A549 (cell line): Measurements from ENCODE around the gene GORASP1. TPM values are rescaled to one million over a fixed set of nuclear protein-coding genes. Genes with fewer than 3 reads are reported as not detected.
A peak's percentile ranks its signal among the peaks of the same experiment; 100 is the strongest.

Experiments used
- ATAC-seq, 2 experiments: fragments of 200-7000 bp in 1 of 2; fragments of >200 bp in 1 of 2; cut with Nextera tagmentation in 1 of 2; cut with Tn5 transposase in 1 of 2; 3 replicates each; pipeline versions ENCODE4 v1.8.0 to v1.9.1; 2018 to 2020; ENCODE audit warnings: mild to moderate bottlenecking in 1 of 2, moderate library complexity in 1 of 2
- CTCF ChIA-PET: fragments of 300-600 bp; sonication (Branson Sonifier 250); formaldehyde crosslinking; extraction: SDS; loops from one replicate; lab custom pipeline; 2021; ENCODE audit warnings: antibody characterized with exemption, inconsistent platforms; lab: Yijun Ruan, JAX
- POLR2A ChIA-PET: fragments of 350-600 bp; formaldehyde crosslinking; extraction: SDS; loops from one replicate; lab custom pipeline; 2021; ENCODE audit warnings: antibody characterized with exemption, inconsistent platforms; lab: Yijun Ruan, JAX
- DNase-seq, 2 experiments: peaks; one replicate each; pipeline versions ENCODE4 v3.0.0 to v3.0.0-alpha.2; 2011 to 2016; ENCODE audit warnings: low read depth in 1 of 2, low spot score in 1 of 2
- FAIRE-seq: peaks from 2 replicates; lab custom pipeline; 2011; peaks lifted over from hg19 to GRCh38; lab: Jason Lieb, UNC
- H3K27ac ChIP-seq, 2 experiments: fragments of >200 bp; sonication (Bioruptor Twin); formaldehyde crosslinking; 3 replicates each; pipeline ENCODE4 v1.5.1; 2016 to 2017
- H3K4me1 ChIP-seq: fragments of >200 bp; sonication (Bioruptor Twin); formaldehyde crosslinking; 3 replicates; pipeline ENCODE4 v1.6.1; 2016
- H3K4me2 ChIP-seq: fragments of >200 bp; sonication (Bioruptor Twin); formaldehyde crosslinking; 3 replicates; pipeline ENCODE4 v1.6.1; 2016
- H3K4me3 ChIP-seq: fragments of >200 bp; sonication (Bioruptor Twin); formaldehyde crosslinking; 3 replicates; pipeline ENCODE4 v1.5.1; 2016
- H3K9me3 ChIP-seq: fragments of >200 bp; sonication (Bioruptor Twin); formaldehyde crosslinking; 3 replicates; pipeline ENCODE4 v1.6.1; 2016
- ATOH8 ChIP-seq: fragments of 250-450 bp; sonication (Bioruptor Pico); IDR thresholded peaks from 2 replicates; pipeline ENCODE4 v1.5.0; 2020; ENCODE audit warnings: low read depth, mild to moderate bottlenecking, moderate library complexity
- CBX2 ChIP-seq: fragments of 200-600 bp; sonication (generic); IDR thresholded peaks from 2 replicates; pipeline ENCODE4 v1.6.1; 2016; ENCODE audit warnings: low read depth, mild to moderate bottlenecking, borderline replicate concordance
- CBX8 ChIP-seq: fragments of 200-600 bp; sonication (generic); IDR thresholded peaks from 2 replicates; pipeline ENCODE4 v1.6.1; 2016
- CHD4 ChIP-seq: fragments of 200-600 bp; sonication (generic); IDR thresholded peaks from 2 replicates; pipeline ENCODE4 v1.6.1; 2016; ENCODE audit warnings: antibody characterized with exemption, mild to moderate bottlenecking, borderline replicate concordance
- CTCF ChIP-seq: fragments of >200 bp; sonication (Bioruptor Twin); formaldehyde crosslinking; IDR thresholded peaks from 3 replicates; pipeline ENCODE4 v1.5.1; 2016
- E2F6 ChIP-seq: IDR thresholded peaks from 2 replicates; pipeline ENCODE4 v1.6.1; 2012; ENCODE audit warnings: low read depth, borderline replicate concordance
- EHF ChIP-seq: fragments of 250-450 bp; sonication (Bioruptor Pico); IDR thresholded peaks from 2 replicates; pipeline ENCODE4 v1.5.0; 2020; ENCODE audit warnings: mild to moderate bottlenecking
- FOSL2 ChIP-seq, 2 experiments: fragments of 450-650 bp in 1 of 2; fragments of >200 bp in 1 of 2; sonication (Bioruptor Twin) in 1 of 2; formaldehyde crosslinking; IDR thresholded peaks; 2 replicates each; pipeline versions ENCODE4 v1.5.0 to v1.6.1; 2016 to 2020; ENCODE audit warnings: mild to moderate bottlenecking in 1 of 2, moderate library complexity in 1 of 2
- GATA3 ChIP-seq: IDR thresholded peaks from 2 replicates; pipeline ENCODE4 v1.6.1; 2012; ENCODE audit warnings: borderline replicate concordance
- HES2 ChIP-seq: fragments of >200 bp; sonication (Bioruptor Twin); formaldehyde crosslinking; IDR thresholded peaks from 2 replicates; pipeline ENCODE4 v1.6.1; 2016
- HEYL ChIP-seq: fragments of 250-450 bp; sonication (Bioruptor Pico); IDR thresholded peaks from 2 replicates; pipeline ENCODE4 v1.8.0; 2021; ENCODE audit warnings: mild to moderate bottlenecking, moderate library complexity
- JUN ChIP-seq, 2 experiments: fragments of >200 bp; sonication (Bioruptor Twin); formaldehyde crosslinking; IDR thresholded peaks; 2 replicates in 1 of 2; 3 replicates in 1 of 2; pipeline ENCODE4 v1.6.1; 2016 to 2017
- MAFK ChIP-seq: fragments of 450-650 bp; IDR thresholded peaks from 2 replicates; pipeline ENCODE4 v1.6.1; 2014; ENCODE audit not compliant: partially characterized antibody
- MAZ ChIP-seq: fragments of 150-350 bp; IDR thresholded peaks from 2 replicates; pipeline ENCODE4 v1.6.1; 2014; ENCODE audit warnings: antibody characterized with exemption, low read depth, low read length, borderline replicate concordance
- NPAS2 ChIP-seq: fragments of 250-450 bp; sonication (Bioruptor Pico); IDR thresholded peaks from 2 replicates; pipeline ENCODE4 v1.8.0; 2022; ENCODE audit warnings: mild to moderate bottlenecking, moderate library complexity, borderline replicate concordance
- PHF8 ChIP-seq: fragments of 200-600 bp; sonication (generic); IDR thresholded peaks from 2 replicates; pipeline ENCODE4 v1.6.1; 2016; ENCODE audit warnings: low read depth, mild to moderate bottlenecking, antibody characterized with exemption, moderate library complexity, borderline replicate concordance
- POLR2A ChIP-seq: IDR thresholded peaks from 2 replicates; pipeline ENCODE4 v1.6.1; 2012; ENCODE audit warnings: mild to moderate bottlenecking, low read length
- RAD21 ChIP-seq, 2 experiments: fragments of >200 bp in 1 of 2; sonication (Bioruptor Twin) in 1 of 2; formaldehyde crosslinking in 1 of 2; IDR thresholded peaks in 1 of 2; conservative IDR thresholded peaks in 1 of 2; 2 replicates in 1 of 2; 3 replicates in 1 of 2; pipeline ENCODE4 v1.6.1; 2012 to 2018; ENCODE audit warnings: inconsistent platforms in 1 of 2
- RARB ChIP-seq: fragments of 250-450 bp; sonication (Bioruptor Pico); IDR thresholded peaks from 2 replicates; pipeline ENCODE4 v1.8.0; 2021; ENCODE audit warnings: mild to moderate bottlenecking, moderate library complexity
- RCOR1 ChIP-seq: fragments of 150-350 bp; IDR thresholded peaks from 2 replicates; pipeline ENCODE4 v1.6.1; 2014; ENCODE audit warnings: antibody characterized with exemption, low read length, low read depth
- RFX5 ChIP-seq: fragments of 450-650 bp; IDR thresholded peaks from 2 replicates; pipeline ENCODE4 v1.7.1; 2014; ENCODE audit warnings: antibody characterized with exemption, mild to moderate bottlenecking, moderate library complexity
- ZC3H11A ChIP-seq: fragments of 450-650 bp; IDR thresholded peaks from 2 replicates; pipeline ENCODE4 v1.6.1; 2014; ENCODE audit warnings: antibody characterized with exemption, mild to moderate bottlenecking
- ZNF302 ChIP-seq: fragments of 250-450 bp; sonication (Bioruptor Pico); IDR thresholded peaks from 2 replicates; pipeline ENCODE4 v1.9.0; 2021; ENCODE audit warnings: inconsistent platforms, mild to moderate bottlenecking, moderate library complexity
- ZSCAN20 ChIP-seq: fragments of 250-450 bp; sonication (Bioruptor Pico); IDR thresholded peaks from 2 replicates; pipeline ENCODE4 v1.8.0; 2022; ENCODE audit warnings: mild to moderate bottlenecking, moderate library complexity
- WGBS: methylation state at CpG from one replicate; pipeline ENCODE4 v1.1.6; 2017; ENCODE audit errors: missing lambda C conversion rate; 5-methylcytosine and 5-hydroxymethylcytosine counted together
- polyA plus RNA-seq, 4 experiments: library from polyadenylated mRNA; depleted of rRNA in 3 of 4; stranded (reverse); fragments of >200 nt; fragmentation: RNase III in 1 of 4; extraction: RNeasy Plus Mini Kit Qiagen cat#74134 plus additional on column Dnase treatment in 1 of 4; gene quantifications; 2 replicates in 3 of 4; 3 replicates in 1 of 4; pipeline ENCODE4 v1.2.3, GENCODE V29; 2011 to 2017

Gene GORASP1
- polyA plus RNA-seq, 2 of the 4 experiments (the other 2 are of a cell fraction), result 30.3 to 32.3 TPM

- TF ChIP-seq CTCF (no peak), E2F6 (no peak), GATA3 (peak; percentile 61), FOSL2 (IDR thresholded peaks at IDR 0.05) (peak; percentile 74), FOSL2 (CRISPR knock-in tag; IDR thresholded peaks at IDR 0.05) (peak; percentile 95)
Measured at GRCh38 chr3:39150803-39151631, 43.6 kb upstream of the GORASP1 start (continued).

- WGBS, result 29% methylated on average over 4 of the region's 5 CpGs
- FAIRE-seq (no peak), ATAC-seq (no peak), DNase-seq (no peak)
- TF ChIP-seq MAZ (no peak), POLR2A (no peak), MAFK (no peak), ZC3H11A (no peak), PHF8 (no peak), JUN (IDR thresholded peaks at IDR 0.05) (no peak), RFX5 (no peak)
- H3K9me3 ChIP-seq, result no peaks in the 10 kb centered on the region
- ChIA-PET CTCF (interaction anchor here (0.7 to 2.4 kb wide), 4 partner anchors 10 to 121 kb away, joined by 3 to 7 read pairs (median 3); no protein-coding TSS in a partner anchor), POLR2A (interaction anchor here (0.6 to 2.0 kb wide), 7 partner anchors 9 to 43 kb away, joined by 3 to 9 read pairs (median 5); partner anchors contain the start of genes GORASP1 and TTC21A)
- peak overlapping the region; percentile 99 for H3K4me2 ChIP-seq
- peak overlapping the region; percentile 94 to 96 for H3K27ac ChIP-seq
- H3K4me3 ChIP-seq, result peak overlapping the region; percentile 95
- H3K4me1 ChIP-seq, result peaks cover 68% of the 10 kb centered on the region
Measured at GRCh38 chr3:39150148-39150802, 42.8 kb upstream of the GORASP1 start.

- H3K27ac ChIP-seq, result peak overlapping the region; percentile 94 to 96
- CTCF ChIA-PET, result interaction anchor here (1.2 to 2.4 kb wide), 2 partner anchors 13 to 34 kb away, joined by 3 to 7 read pairs; no protein-coding TSS in a partner anchor
- no peak for FAIRE-seq
- peak overlapping the region; percentile 95; the same call in 1 of the 3 replicates for H3K4me3 ChIP-seq
- TF ChIP-seq MAFK (no peak), PHF8 (no peak), ATOH8 (CRISPR knock-in tag) (no peak), CHD4 (no peak), RARB (no peak), ZSCAN20 (CRISPR knock-in tag) (no peak), CBX2 (no peak), EHF (CRISPR knock-in tag) (no peak), RCOR1 (no peak), CBX8 (no peak), NPAS2 (CRISPR knock-in tag) (no peak), HES2 (no peak), HEYL (CRISPR knock-in tag) (no peak), RAD21 (conservative IDR thresholded peaks at IDR 0.05 in 1 of 2, IDR thresholded peaks at IDR 0.05 in 1 of 2) (no peak), ZNF302 (CRISPR knock-in tag) (no peak)
- TF ChIP-seq, all 56 proteins: peak for 0
- DNase-seq (no peak), ATAC-seq (no peak)
- 55% methylated on average over 3 of the region's 3 CpGs for WGBS
- Histone ChIP-seq H3K4me1 (peaks cover 62% of the 10 kb centered on the region), H3K4me2 (peak overlapping the region; percentile 99), H3K9me3 (no peaks in the 10 kb centered on the region)
- POLR2A ChIA-PET, result interaction anchor here (1.6 to 2.0 kb wide), 2 partner anchors 17 to 28 kb away, joined by 9 read pairs; no protein-coding TSS in a partner anchor
Measured at GRCh38 chr3:39149498-39150147, 42.2 kb upstream of the GORASP1 start.
